C4-2B (cell line): ENCODE measurements around the gene PASD1.

Experiments used
- H3K27ac ChIP-seq: fragments of 450-650 bp; 2 replicates; pipeline ENCODE4 v1.5.1; 2017
- CTCF ChIP-seq: fragments of 450-650 bp; conservative IDR thresholded peaks from 2 replicates; pipeline ENCODE4 v1.5.1; 2017; ENCODE audit warnings: mild to moderate bottlenecking
- ZFX ChIP-seq: fragments of 450-650 bp; IDR thresholded peaks from 2 replicates; pipeline ENCODE4 v1.6.1; 2017

The PASD1 gene

DNA sequence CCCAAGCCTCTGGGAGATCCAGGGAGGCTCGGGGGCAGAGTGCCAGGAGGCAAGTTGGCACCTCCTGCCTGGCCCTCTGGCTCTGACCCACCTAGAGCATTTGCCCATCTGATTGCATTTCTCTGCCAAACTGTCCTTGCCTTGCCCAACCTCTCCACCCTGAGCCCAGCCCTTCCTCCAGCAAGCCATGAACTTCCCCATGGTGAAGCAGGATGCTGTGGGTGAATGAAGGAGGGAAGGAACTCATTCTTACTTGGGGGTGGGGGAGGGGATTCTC lies 161.8 kb downstream of the PASD1 start:
- TF ChIP-seq CTCF (no peak), ZFX (no peak)
- H3K27ac ChIP-seq, result no peak overlapping the region
